Measurements from ENCODE around the gene MBD3.
A peak's percentile ranks its signal among the peaks of the same experiment; 100 is the strongest.

MBD3 gene

DNA sequence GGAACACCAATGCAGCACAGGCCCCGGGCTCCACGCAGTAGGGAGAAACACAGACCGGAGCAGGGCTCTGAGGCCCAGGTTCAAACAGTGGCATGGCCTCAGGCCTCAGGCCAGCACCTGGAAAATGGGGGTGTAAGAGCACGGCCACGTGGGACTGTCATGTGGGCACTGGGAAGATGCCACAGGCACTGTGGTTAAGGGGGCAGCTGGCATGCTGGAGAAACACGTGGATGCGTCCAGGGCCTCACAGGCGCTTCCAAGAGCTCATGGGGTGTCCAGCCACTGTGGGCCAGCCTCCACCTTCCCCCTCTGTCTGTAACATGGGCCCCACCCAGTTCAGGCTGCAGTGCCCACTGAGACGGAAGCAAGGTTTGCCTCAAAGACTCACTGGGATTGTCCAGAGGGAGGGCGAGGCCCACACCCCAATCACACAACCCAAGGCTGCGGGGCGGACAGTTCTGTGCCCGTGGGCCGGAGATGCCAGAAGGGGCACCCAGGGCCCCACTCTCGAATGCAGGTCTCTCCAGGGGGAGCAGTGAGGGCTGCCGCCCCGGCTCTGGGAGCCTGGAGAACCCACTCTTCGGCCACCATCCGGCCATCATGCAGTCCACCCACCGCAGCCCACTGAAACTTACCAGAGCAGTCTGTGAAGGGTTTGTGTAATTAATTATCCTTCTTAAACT is 6.3 kb upstream of the MBD3 start:
- no peak for DNase-seq (ENCODE audit: low read depth, low spot score)

DNA sequence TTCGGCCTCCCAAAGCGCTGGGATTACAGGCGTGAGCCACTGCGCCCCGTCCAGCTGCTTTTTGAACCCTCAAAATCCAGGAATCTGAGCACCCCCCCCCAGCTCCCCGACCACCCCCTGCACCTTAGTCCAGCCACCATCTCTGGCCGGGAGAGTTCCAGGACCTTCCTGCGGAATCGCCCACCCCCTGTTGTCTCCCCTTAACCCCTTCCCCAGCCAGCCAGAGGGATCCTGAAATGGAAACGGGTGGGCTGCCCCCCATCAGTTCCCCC is 772 bp upstream of the MBD3 start:
- DNase-seq (ENCODE audit: low read depth, low spot score) = no peak

- peak; percentile 83 for DNase-seq (ENCODE audit: low read depth, low spot score)
Measured at GRCh38 chr19:1592024-1592754, 476 bp downstream of the MBD3 start.

DNA sequence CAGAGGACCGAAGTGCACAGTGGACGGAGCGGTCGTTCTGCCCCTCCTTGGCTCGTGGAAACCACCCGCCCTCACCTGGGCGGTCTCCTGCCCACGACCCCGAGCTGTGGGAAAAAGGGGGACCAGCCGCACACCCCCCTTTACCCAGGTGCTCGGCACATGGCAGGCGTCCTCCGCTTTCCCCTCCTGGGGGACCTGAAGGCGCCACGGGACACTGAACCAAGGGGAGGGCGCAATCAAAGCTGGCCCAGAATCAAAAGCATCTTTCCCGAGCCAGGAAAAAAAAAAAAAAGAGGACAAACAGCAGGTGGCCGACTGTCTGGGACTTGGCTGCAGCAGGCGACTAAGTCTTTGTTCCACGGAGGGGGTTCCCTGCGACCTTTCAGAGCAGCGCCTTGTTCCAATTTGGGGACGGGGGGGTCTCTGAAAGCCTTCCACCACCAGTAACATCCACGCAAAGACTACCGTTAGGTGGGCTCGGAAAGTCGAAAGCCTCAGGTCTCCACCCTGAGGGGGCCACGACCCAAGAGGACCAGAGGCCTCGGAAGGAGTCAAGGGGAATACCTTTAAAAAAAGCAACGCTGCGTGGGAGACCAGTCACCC is 1.1 kb downstream of the MBD3 start:
- peak; percentile 53 for DNase-seq (ENCODE audit: low read depth, low spot score)

GRCh38 chr19:1590641-1591397 is 1.8 kb downstream of the MBD3 start:
- peak; percentile 65 for DNase-seq (ENCODE audit: low read depth, low spot score)

GRCh38 chr19:1587872-1588271 is 4.8 kb downstream of the MBD3 start:
- no peak for DNase-seq (ENCODE audit: low read depth, low spot score)

GRCh38 chr19:1585243-1585580 is 7.5 kb downstream of the MBD3 start:
- DNase-seq (ENCODE audit: low read depth, low spot score) = no peak

- peak; percentile 51 for DNase-seq (ENCODE audit: low read depth, low spot score)
Measured at GRCh38 chr19:1584500-1585242, 8.0 kb downstream of the MBD3 start.

- no peak for DNase-seq (ENCODE audit: low read depth, low spot score)
Measured at GRCh38 chr19:1582201-1582600, 10.5 kb downstream of the MBD3 start.

- no peak for DNase-seq (ENCODE audit: low read depth, low spot score)
Measured at GRCh38 chr19:1580957-1581356, 11.7 kb downstream of the MBD3 start.

DNA sequence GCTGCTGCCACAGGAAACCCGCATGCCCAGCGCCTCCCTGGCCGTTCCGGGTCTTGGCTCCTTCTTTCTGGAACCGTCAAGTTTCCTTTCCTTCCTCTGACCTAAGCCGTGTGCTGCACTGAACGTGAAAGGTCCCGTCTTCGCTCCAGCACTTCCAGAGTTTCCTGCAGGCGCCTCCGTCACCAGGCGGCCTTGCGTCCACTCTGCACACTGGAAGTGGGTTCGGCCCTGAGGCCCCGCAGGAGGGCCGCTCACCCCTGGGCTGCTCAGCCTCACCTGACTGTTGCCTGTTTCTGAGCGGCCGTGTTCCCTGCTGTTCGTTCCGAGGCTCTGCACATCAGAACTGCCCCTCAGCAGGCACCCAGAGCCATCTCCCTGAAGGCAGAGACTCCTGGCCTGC is 12.3 kb downstream of the MBD3 start:
- no peak for DNase-seq (ENCODE audit: low read depth, low spot score)

DNA sequence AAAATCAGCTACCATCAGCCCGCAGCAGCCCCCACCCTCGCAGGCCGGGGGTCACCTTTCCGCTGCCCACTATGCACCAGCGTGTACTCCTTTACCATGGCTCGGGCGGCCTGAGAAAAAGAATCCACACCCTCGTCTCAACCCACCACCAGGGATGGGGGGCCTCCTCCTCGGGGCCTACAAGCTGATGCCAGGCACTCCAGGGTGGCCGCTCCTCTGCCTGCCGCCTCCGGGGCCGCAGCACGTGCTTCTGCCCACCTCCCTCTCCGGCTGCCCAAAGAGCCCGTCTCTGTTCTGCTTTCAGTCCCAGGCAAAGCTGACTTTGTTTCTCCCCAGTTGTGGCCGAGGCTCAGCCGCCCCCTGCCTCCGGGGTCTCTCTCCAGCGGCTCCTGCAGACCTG is 13.4 kb downstream of the MBD3 start:
- no peak for DNase-seq (ENCODE audit: low read depth, low spot score)

DNA sequence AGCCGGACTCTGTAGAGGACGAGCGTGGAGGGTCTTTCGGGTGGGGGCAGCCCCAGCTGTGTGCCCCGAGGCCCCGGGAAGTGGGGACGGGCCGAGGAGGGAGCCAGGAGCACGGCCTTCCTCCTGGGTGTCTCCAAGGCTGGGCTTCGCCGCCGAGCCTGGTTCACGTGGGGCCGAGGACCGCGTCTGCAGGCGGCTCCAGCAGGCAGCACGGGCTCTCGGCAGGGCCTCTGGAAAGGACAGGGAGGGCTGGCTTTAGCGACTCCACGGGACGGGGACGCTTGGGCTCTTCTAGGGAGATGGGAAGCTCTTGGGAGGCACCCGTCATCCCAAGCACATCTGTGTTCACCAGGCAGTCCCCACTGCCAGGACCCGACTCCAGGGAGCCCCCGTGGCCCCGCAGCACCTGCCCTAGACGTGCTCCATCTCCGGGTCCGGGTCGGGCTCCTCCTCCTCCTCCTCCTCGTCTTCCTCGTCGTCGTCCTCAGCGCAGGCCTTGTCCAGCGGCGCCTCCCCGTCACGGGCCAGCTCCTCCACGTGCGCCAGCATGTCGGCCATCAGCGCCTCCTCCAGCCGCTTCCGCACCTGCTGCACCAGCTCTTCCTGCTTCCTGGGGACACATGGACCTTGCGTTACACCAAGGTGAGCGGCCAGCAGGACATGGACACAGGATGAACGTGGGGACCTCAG is 14.6 kb downstream of the MBD3 start:
- no peak for DNase-seq (ENCODE audit: low read depth, low spot score)

GRCh38 chr19:1577090-1577928 is 15.4 kb downstream of the MBD3 start:
- no peak for DNase-seq (ENCODE audit: low read depth, low spot score)

DNA sequence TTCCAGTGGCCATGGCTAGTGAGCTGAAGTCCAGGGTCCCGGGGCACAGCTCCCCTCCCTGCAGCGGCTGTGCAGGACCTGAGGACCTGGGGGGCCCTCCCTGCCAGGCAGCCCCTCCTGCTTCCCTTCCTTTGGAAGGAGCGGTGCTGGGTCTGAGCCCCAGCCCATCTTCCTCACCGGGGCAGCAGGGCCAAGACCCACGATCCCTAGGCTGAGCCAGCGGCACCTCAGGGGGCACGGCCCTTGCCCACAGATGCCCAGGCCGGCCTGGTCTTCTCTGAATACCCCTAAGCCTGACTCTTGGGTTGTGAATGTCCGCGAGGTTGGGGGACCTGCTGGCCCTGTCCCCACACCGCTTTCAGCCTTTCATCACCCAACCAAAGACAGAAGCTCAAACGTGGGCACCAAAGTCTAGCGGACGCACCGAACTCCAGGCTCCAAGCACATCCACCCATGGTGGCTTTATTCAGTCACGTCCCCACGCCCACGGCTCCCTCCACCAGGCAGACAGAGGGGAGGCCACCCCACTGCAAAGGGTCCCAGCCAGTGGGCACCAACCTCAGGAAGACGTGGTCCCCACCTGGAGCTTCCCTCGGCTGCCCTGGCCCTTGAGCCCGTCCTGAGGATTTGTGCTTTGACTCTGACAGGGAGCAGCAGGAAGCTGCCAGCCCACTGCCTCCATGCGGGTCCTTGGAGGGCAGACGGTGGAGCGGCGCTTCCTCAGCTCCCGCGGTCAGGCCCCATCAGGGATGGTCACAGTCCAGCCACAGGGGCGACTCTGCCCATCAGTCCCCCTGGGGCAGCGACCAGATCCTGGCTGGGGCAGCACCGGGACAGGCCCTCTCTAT is 16.2 kb downstream of the MBD3 start:
- DNase-seq (ENCODE audit: low read depth, low spot score) = no peak

DNA sequence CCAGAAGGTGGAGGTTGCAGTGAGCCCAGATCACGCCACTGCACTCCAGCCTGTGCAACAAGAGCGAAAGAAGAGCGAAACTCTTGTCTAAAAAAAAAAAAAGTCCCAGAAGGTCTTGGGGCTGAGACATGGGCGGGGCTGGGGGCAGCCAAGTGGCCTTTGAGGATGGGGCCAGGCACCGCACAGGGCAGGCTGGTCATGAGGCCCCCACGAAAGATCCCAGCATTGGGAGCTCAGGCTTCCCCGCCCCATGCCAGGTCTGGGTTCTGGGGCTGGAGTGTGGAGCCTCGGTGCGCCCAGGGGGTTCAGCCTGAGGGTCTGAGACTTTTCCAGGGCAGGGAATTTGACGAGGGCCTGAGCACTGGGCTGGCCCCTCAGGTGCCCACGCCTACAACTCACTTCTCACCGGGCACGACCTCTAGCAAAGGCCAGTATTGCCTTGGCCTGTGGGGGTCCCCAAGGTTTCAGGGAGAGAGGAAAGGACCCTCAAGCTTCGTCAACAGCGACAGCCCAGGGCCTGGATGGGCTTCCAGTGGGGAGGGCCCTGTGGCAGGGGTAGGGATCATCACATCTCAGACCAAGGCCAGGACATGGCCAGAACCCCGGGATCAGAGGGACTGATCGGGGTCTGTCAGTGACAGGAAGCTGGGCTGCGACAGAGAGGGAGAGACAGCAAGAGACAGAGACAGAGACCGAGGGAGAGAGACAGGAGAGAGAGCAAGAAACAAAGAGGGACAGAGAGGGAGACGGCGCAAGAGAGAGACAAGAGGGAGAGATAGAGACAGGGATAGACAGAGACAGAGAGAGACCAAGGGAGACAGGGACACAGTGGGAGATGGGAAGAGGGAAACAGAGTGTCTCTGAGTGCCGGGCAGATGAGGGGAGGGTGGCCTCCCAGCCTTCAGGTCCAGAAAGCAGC is 17.1 kb downstream of the MBD3 start:
- DNase-seq (ENCODE audit: low read depth, low spot score) = no peak

DNA sequence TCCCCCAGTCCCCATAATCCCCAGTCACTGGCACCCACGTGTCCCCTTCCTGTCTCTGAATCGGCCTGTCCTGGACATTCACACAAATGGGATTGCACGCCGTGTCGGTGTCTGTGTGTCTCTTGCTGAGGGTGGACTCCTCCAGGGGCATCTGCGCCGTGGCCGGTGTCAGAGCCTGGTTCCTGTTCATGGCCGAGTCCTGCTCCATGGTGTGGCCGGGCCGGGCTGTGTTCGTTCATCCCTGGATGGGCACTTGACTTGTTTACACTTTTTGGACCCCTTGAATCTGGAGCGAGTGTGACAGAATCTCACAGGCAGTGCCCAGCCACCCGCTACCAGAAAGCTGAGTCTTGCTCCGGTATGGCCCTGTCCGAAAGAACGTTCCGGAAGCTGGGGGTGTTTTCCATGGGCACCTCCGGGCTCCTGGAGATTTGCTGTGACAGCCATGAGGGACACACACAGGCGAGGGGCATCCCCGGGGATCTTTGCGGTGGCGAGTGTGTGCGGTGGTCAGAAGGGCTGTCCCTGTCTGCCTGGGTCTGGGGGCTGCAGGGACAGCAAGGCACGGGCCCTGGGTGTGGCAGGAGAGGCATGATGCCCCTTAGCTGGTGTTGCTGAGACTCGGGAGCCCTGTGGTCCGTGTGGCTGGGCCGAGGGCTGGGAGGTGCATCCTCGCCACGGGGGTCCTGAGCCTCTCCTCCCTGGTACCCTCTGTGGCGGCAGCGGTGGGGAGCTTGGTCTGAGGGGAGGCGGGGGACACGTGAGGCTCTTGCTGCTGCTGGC is 18.1 kb downstream of the MBD3 start:
- no peak for DNase-seq (ENCODE audit: low read depth, low spot score)

DNA sequence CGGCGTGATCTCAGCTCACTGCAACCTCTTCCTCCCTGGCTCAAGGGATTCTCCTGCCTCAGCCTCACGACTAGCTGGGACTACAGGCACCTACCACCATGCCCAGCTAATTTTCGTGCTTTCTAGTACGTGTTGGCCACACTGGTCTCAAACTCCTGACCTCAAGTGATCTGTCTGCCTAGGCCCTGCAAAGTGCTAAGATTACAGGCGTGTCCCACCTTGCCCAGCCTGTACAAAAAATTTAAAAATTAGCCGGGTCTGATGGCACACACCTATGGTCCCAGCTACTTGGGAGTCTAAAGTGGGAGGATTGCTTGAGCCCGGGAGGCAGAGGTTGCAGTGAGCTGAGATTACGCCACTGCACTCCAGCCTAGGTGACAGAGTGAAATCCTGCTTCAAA is 19.9 kb downstream of the MBD3 start:
- no peak for DNase-seq (ENCODE audit: low read depth, low spot score)
